DOHH2 (cell line): ENCODE measurements around the gene ARPC4.

Experiments used
- H3F3A ChIP-seq: fragments of 200-600 bp; sonication (generic), shearing (Covaris generic); 2 replicates; pipeline ENCODE4 v1.6.0; 2016; ENCODE audit warnings: antibody characterized with exemption, mild to moderate bottlenecking; ENCODE audit not compliant: control insufficient read depth, insufficient read depth
- H3K27ac ChIP-seq: fragments of 200-600 bp; sonication (generic); 2 replicates; pipeline ENCODE4 v1.5.1; 2014; ENCODE audit warnings: low read depth, mild to moderate bottlenecking, low read length, moderate library complexity
- H3K27me3 ChIP-seq: fragments of 200-600 bp; sonication (generic); 2 replicates; pipeline ENCODE4 v1.6.1; 2014; ENCODE audit warnings: mild to moderate bottlenecking, low read length, mixed read lengths; ENCODE audit not compliant: control insufficient read depth
- H3K36me3 ChIP-seq: fragments of 200-600 bp; sonication (generic); 2 replicates; pipeline ENCODE4 v1.6.1; 2014; ENCODE audit warnings: mild to moderate bottlenecking, low read length, moderate library complexity, mixed read lengths; ENCODE audit not compliant: control insufficient read depth
- H3K4me1 ChIP-seq: fragments of 200-600 bp; sonication (generic); 2 replicates; pipeline ENCODE4 v1.6.1; 2014; ENCODE audit warnings: mild to moderate bottlenecking, low read length, mixed read lengths; ENCODE audit not compliant: control insufficient read depth
- H3K4me2 ChIP-seq: fragments of 200-600 bp; sonication (generic); 2 replicates; pipeline ENCODE4 v1.6.0; 2014; ENCODE audit warnings: mild to moderate bottlenecking, low read length, moderate library complexity
- H3K4me3 ChIP-seq: fragments of 200-600 bp; sonication (generic); 2 replicates; pipeline ENCODE4 v1.5.1; 2014; ENCODE audit warnings: mild to moderate bottlenecking, low read length, mixed read lengths
- H3K79me2 ChIP-seq: fragments of 200-600 bp; sonication (generic); 2 replicates; pipeline ENCODE4 v1.6.1; 2014; ENCODE audit warnings: mild to moderate bottlenecking, low read length, mixed read lengths; ENCODE audit not compliant: control insufficient read depth
- H3K9me2 ChIP-seq: fragments of 200-600 bp; sonication (generic); replicated peaks from 2 replicates; pipeline ENCODE4 v1.6.1; 2014; ENCODE audit warnings: mild to moderate bottlenecking, low read length, mixed read lengths; ENCODE audit not compliant: control insufficient read depth
- H3K9me3 ChIP-seq: fragments of 200-600 bp; sonication (generic); 2 replicates; pipeline ENCODE4 v1.6.1; 2014; ENCODE audit warnings: antibody characterized with exemption, low read length, mixed read lengths; ENCODE audit not compliant: control insufficient read depth, insufficient read depth
- H4K20me1 ChIP-seq: fragments of 200-600 bp; sonication (generic); 2 replicates; pipeline ENCODE4 v1.6.0; 2014; ENCODE audit warnings: low read depth, mild to moderate bottlenecking, antibody characterized with exemption, low read length, moderate library complexity; ENCODE audit not compliant: control insufficient read depth, insufficient read depth
- CTCF ChIP-seq: fragments of 200-600 bp; sonication (generic); IDR thresholded peaks from one replicate; pipeline ENCODE4 v1.5.1; 2014; ENCODE audit warnings: antibody characterized with exemption, mild to moderate bottlenecking, low read depth, low read length; ENCODE audit not compliant: poor library complexity, severe bottlenecking
- EZH2phosphoT487 ChIP-seq: fragments of 200-600 bp; sonication (generic); IDR thresholded peaks from 2 replicates; pipeline ENCODE4 v1.6.1; 2017; ENCODE audit warnings: borderline replicate concordance, mild to moderate bottlenecking, antibody characterized with exemption, low read length, moderate library complexity, mixed read lengths

Gene ARPC4

DNA sequence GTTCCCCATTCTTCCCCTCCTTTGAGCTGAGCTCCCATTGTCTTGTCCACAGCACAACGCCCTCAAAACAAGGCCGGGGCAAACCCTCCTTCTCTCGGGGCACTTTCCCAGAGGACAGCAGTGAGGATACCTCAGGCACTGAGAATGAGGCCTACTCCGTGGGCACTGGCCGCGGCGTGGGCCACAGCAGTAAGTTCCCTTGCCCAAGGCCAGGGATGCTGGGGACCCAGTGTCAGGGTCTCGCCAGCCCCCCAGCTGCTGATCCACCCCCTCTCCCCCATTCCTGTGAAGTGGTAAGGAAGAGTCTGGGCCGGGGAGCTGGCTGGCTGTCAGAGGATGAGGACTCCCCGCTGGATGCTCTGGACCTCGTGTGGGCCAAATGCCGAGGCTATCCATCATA lies 47.4 kb upstream of the ARPC4 start:
- no peak overlapping the region for H3K27ac ChIP-seq
- no peak overlapping the region for H3K4me3 ChIP-seq
- no peaks in the 10 kb centered on the region for H4K20me1 ChIP-seq
- peaks cover 16% of the 10 kb centered on the region for H3F3A ChIP-seq
- no peaks in the 10 kb centered on the region for H3K27me3 ChIP-seq
- no peaks in the 10 kb centered on the region for H3K9me3 ChIP-seq
- peaks cover 86% of the 10 kb centered on the region for H3K36me3 ChIP-seq
- H3K9me2 ChIP-seq: no peaks in the 10 kb centered on the region
- no peak overlapping the region for H3K4me2 ChIP-seq
- TF ChIP-seq EZH2phosphoT487: no peak
- TF ChIP-seq CTCF: no peak
- H3K4me1 ChIP-seq: peaks cover 7% of the 10 kb centered on the region
- H3K79me2 ChIP-seq: peaks cover 4% of the 10 kb centered on the region

GRCh38 chr3:9746330-9746729 lies 46.6 kb upstream of the ARPC4 start:
- peaks cover 12% of the 10 kb centered on the region for H3K4me1 ChIP-seq
- H3K27me3 ChIP-seq: no peaks in the 10 kb centered on the region
- no peaks in the 10 kb centered on the region for H4K20me1 ChIP-seq
- H3K4me2 ChIP-seq: no peak overlapping the region
- peaks cover 12% of the 10 kb centered on the region for H3K79me2 ChIP-seq
- TF ChIP-seq CTCF (no peak), EZH2phosphoT487 (no peak)
- no peak overlapping the region for H3K4me3 ChIP-seq
- H3K9me3 ChIP-seq: no peaks in the 10 kb centered on the region
- H3K27ac ChIP-seq: no peak overlapping the region
- H3F3A ChIP-seq: peaks cover 18% of the 10 kb centered on the region
- peaks cover 86% of the 10 kb centered on the region for H3K36me3 ChIP-seq
- no peaks in the 10 kb centered on the region for H3K9me2 ChIP-seq

DNA sequence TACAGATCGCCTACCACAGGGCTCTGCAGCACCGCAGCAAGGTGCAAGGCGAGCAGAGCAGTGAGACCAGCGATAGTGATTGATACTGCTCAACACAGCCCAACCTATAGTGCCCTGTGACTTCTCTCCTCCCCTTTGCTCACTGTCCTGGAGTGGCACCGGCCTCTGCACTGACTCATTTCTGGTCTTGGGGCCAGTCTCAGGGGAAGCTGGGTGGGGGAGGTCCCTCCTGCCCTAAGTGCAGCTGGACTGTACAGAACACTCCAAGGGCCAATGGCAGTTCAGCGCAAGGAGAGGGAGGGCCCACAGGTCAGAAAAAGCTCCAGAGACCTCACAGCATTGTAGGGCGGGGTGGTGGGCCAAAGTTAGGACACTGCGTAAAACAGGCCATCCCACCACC lies 45.6 kb upstream of the ARPC4 start:
- no peaks in the 10 kb centered on the region for H3K9me3 ChIP-seq
- peaks cover 21% of the 10 kb centered on the region for H3K79me2 ChIP-seq
- H3K4me2 ChIP-seq: no peak overlapping the region
- no peaks in the 10 kb centered on the region for H3K27me3 ChIP-seq
- H4K20me1 ChIP-seq: no peaks in the 10 kb centered on the region
- no peaks in the 10 kb centered on the region for H3K9me2 ChIP-seq
- peaks cover 21% of the 10 kb centered on the region for H3K4me1 ChIP-seq
- H3K4me3 ChIP-seq: no peak overlapping the region
- H3F3A ChIP-seq: peaks cover 20% of the 10 kb centered on the region
- H3K36me3 ChIP-seq: peaks cover 88% of the 10 kb centered on the region
- H3K27ac ChIP-seq: no peak overlapping the region
- TF ChIP-seq CTCF (no peak), EZH2phosphoT487 (no peak)

GRCh38 chr3:9748031-9748430 lies 44.9 kb upstream of the ARPC4 start:
- H3K36me3 ChIP-seq: peaks cover 87% of the 10 kb centered on the region
- H3K9me2 ChIP-seq: no peaks in the 10 kb centered on the region
- peaks cover 20% of the 10 kb centered on the region for H3F3A ChIP-seq
- H4K20me1 ChIP-seq: no peaks in the 10 kb centered on the region
- H3K4me3 ChIP-seq: no peak overlapping the region
- peaks cover 29% of the 10 kb centered on the region for H3K4me1 ChIP-seq
- no peak overlapping the region for H3K4me2 ChIP-seq
- TF ChIP-seq EZH2phosphoT487: no peak
- no peaks in the 10 kb centered on the region for H3K27me3 ChIP-seq
- no peak overlapping the region for H3K27ac ChIP-seq
- H3K79me2 ChIP-seq: peaks cover 25% of the 10 kb centered on the region
- H3K9me3 ChIP-seq: no peaks in the 10 kb centered on the region
